ENCODE data around the gene CRYGN. TPM values are rescaled to one million over a fixed set of nuclear protein-coding genes. Genes with fewer than 3 reads are reported as not detected.
A peak's percentile ranks its signal among the peaks of the same experiment; 100 is the strongest.

CRYGN gene
- total and polyA plus RNA-seq, 2 donors from 2014 or later = 0.22 TPM; not detected in 1

GRCh38 chr7:151386301-151387160, 53.4 kb downstream of the CRYGN start:
- Histone ChIP-seq H3K36me3 (ENCODE audit: control insufficient read depth in 2 of 3, insufficient read depth in 3 of 3, low read length in 3 of 3) (no peaks in the 10 kb centered on the region), H3K9ac (ENCODE audit: low read length in 3 of 3) (no peak overlapping the region), H3K4me1 (ENCODE audit: control insufficient read depth in 2 of 3, insufficient read depth in 2 of 3, low read depth in 1 of 3, low read length in 3 of 3) (peaks cover 0 to 7% (median 0%) of the 10 kb centered on the region in 3 donors), H3K27ac (ENCODE audit: low read depth in 2 of 2, low read length in 2 of 2) (no peak overlapping the region), H3K4me3 (ENCODE audit: low read length in 3 of 3) (no peak overlapping the region), H3K27me3 (ENCODE audit: control insufficient read depth, insufficient read depth, low read length) (no peaks in the 10 kb centered on the region), H3K9me3 (ENCODE audit: control insufficient read depth in 2 of 3, insufficient read depth in 1 of 3, low read length in 3 of 3) (no peaks in the 10 kb centered on the region)
- peak in 1 of 5 donors; percentile 80 for DNase-seq
- intact Hi-C loops (cut with DNase I) = no loop called here
- FAIRE-seq = no peak
- TF ChIP-seq CTCF (IDR thresholded peaks at IDR 0.05; ENCODE audit: borderline replicate concordance, extremely low read depth, insufficient read depth) = no peak

- Histone ChIP-seq H3K36me3 (ENCODE audit: control insufficient read depth in 2 of 3, insufficient read depth in 3 of 3, low read length in 3 of 3) (no peaks in the 10 kb centered on the region), H3K9ac (ENCODE audit: low read length in 3 of 3) (no peak overlapping the region), H3K9me3 (ENCODE audit: control insufficient read depth in 2 of 3, insufficient read depth in 1 of 3, low read length in 3 of 3) (no peaks in the 10 kb centered on the region), H3K4me1 (ENCODE audit: control insufficient read depth in 2 of 3, insufficient read depth in 2 of 3, low read depth in 1 of 3, low read length in 3 of 3) (peaks cover 0 to 9% (median 0%) of the 10 kb centered on the region in 3 donors), H3K27ac (ENCODE audit: low read depth in 2 of 2, low read length in 2 of 2) (no peak overlapping the region), H3K4me3 (ENCODE audit: low read length in 3 of 3) (no peak overlapping the region), H3K27me3 (ENCODE audit: control insufficient read depth, insufficient read depth, low read length) (no peaks in the 10 kb centered on the region)
- intact Hi-C loops (cut with DNase I) = no loop called here
- no peak for TF ChIP-seq CTCF (IDR thresholded peaks at IDR 0.05; ENCODE audit: borderline replicate concordance, extremely low read depth, insufficient read depth)
- FAIRE-seq (no peak), DNase-seq (peak in 1 of 5 donors; percentile 74)
Measured at GRCh38 chr7:151385626-151386300, 54.2 kb downstream of the CRYGN start.

GRCh38 chr7:151384776-151385625, 54.9 kb downstream of the CRYGN start:
- no peak for FAIRE-seq
- Histone ChIP-seq H3K4me3 (ENCODE audit: low read length in 3 of 3) (no peak overlapping the region), H3K4me1 (ENCODE audit: control insufficient read depth in 2 of 3, insufficient read depth in 2 of 3, low read depth in 1 of 3, low read length in 3 of 3) (peaks cover 0 to 9% (median 0%) of the 10 kb centered on the region in 3 donors), H3K9ac (ENCODE audit: low read length in 3 of 3) (no peak overlapping the region), H3K9me3 (ENCODE audit: control insufficient read depth in 2 of 3, insufficient read depth in 1 of 3, low read length in 3 of 3) (no peaks in the 10 kb centered on the region), H3K36me3 (ENCODE audit: control insufficient read depth in 2 of 3, insufficient read depth in 3 of 3, low read length in 3 of 3) (no peaks in the 10 kb centered on the region), H3K27ac (ENCODE audit: low read depth in 2 of 2, low read length in 2 of 2) (no peak overlapping the region), H3K27me3 (ENCODE audit: control insufficient read depth, insufficient read depth, low read length) (no peaks in the 10 kb centered on the region)
- intact Hi-C loops (cut with DNase I) = no loop called here
- no peak for TF ChIP-seq CTCF (IDR thresholded peaks at IDR 0.05; ENCODE audit: borderline replicate concordance, extremely low read depth, insufficient read depth)
- DNase-seq = peak in 1 of 5 donors; percentile 56
